DND-41 (cell line): ENCODE data around the gene KIAA1328.

Experiments
- ATAC-seq: fragments of 200-7000 bp; cut with Tn5 transposase; 3 replicates; pipeline ENCODE4 v1.9.1; 2021; ENCODE audit warnings: low read depth; ENCODE audit not compliant: insufficient read depth
- DNase-seq: peaks from one replicate; pipeline ENCODE4 v3.0.0-alpha.2; 2020
- H2AFZ ChIP-seq: 2 replicates; pipeline ENCODE4 v1.6.0; 2012; ENCODE audit warnings: low read depth, low read length
- H3K27ac ChIP-seq: 2 replicates; pipeline ENCODE4 v1.5.1; 2012; ENCODE audit warnings: low read length, inconsistent platforms
- H3K27me3 ChIP-seq: fragments of 200-600 bp; sonication (generic); 2 replicates; pipeline ENCODE4 v1.6.0; 2012; ENCODE audit warnings: low read length, mild to moderate bottlenecking, inconsistent platforms; ENCODE audit not compliant: insufficient read depth, poor library complexity
- H3K36me3 ChIP-seq: 2 replicates; pipeline ENCODE4 v1.5.1; 2012; ENCODE audit warnings: low read length, inconsistent platforms; ENCODE audit not compliant: insufficient read depth
- H3K4me1 ChIP-seq: 2 replicates; pipeline ENCODE4 v1.5.1; 2012; ENCODE audit warnings: mild to moderate bottlenecking, low read length; ENCODE audit not compliant: insufficient read depth
- H3K4me2 ChIP-seq: 2 replicates; pipeline ENCODE4 v1.6.0; 2012; ENCODE audit warnings: mild to moderate bottlenecking, moderate library complexity, low read length, inconsistent platforms; ENCODE audit not compliant: insufficient read depth
- H3K4me3 ChIP-seq, 2 experiments: fragments of 200-600 bp in 1 of 2; shearing (Covaris generic) in 1 of 2; 2 replicates each; pipeline ENCODE4 v1.5.1; 2012 to 2016; ENCODE audit warnings: inconsistent platforms in 2 of 2, low read length in 2 of 2, mild to moderate bottlenecking in 2 of 2, low read depth in 1 of 2, moderate library complexity in 1 of 2
- H3K79me2 ChIP-seq: 2 replicates; pipeline ENCODE4 v1.6.0; 2012; ENCODE audit warnings: low read length, inconsistent platforms; ENCODE audit not compliant: insufficient read depth
- H3K9ac ChIP-seq: 2 replicates; pipeline ENCODE4 v1.6.0; 2012; ENCODE audit warnings: low read depth, mild to moderate bottlenecking, inconsistent platforms, low read length, moderate library complexity
- H3K9me3 ChIP-seq: 2 replicates; pipeline ENCODE4 v1.5.1; 2012; ENCODE audit warnings: low read length, moderate library complexity, mild to moderate bottlenecking, inconsistent platforms; ENCODE audit not compliant: insufficient read depth, severe bottlenecking
- H4K20me1 ChIP-seq: 2 replicates; pipeline ENCODE4 v1.6.0; 2012; ENCODE audit warnings: low read length; ENCODE audit not compliant: insufficient read depth
- EZH2 ChIP-seq: IDR thresholded peaks from 3 replicates; pipeline ENCODE4 v1.6.1; 2012; ENCODE audit warnings: borderline replicate concordance, low read depth, mild to moderate bottlenecking, moderate library complexity, low read length, inconsistent platforms; ENCODE audit not compliant: severe bottlenecking
- TF ChIP-seq, protein P1 (sequence below): IDR thresholded peaks from 2 replicates; pipeline ENCODE4 v1.5.1; 2012; ENCODE audit warnings: borderline replicate concordance, low read length, moderate library complexity, mild to moderate bottlenecking; ENCODE audit not compliant: poor library complexity, severe bottlenecking; ENCODE audit errors: extremely low read depth

KIAA1328 gene

DNA sequence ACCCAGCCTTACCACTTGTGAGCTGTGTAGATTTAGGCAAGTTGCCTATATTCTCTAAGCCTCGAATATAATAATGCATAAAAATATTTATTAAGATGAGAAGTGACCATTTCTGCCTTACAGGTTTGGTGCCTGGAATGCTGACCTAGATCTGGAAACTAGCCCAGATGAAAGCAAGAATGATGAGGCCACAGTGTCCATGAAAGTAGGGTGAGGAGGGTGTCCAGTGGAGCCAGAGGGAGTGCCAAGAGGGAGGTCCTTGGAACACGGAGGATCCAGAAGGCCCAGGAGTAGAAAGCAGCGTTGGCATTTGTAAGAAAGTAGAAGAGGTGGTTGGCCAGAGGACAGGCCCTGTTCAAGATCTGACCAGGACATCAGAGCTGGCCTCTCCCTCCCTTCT is 402.3 kb downstream of the KIAA1328 start:
- ATAC-seq (no peak), DNase-seq (no peak)
- Histone ChIP-seq H3K27ac (no peak overlapping the region), H3K4me3 (no peak overlapping the region), H3K79me2 (no peaks in the 10 kb centered on the region), H2AFZ (no peak overlapping the region), H3K4me1 (no peaks in the 10 kb centered on the region), H3K9me3 (no peaks in the 10 kb centered on the region), H3K4me2 (no peak overlapping the region), H3K9ac (no peak overlapping the region), H3K36me3 (no peaks in the 10 kb centered on the region), H3K27me3 (no peaks in the 10 kb centered on the region), H4K20me1 (no peaks in the 10 kb centered on the region)
- TF ChIP-seq, protein P1, sequence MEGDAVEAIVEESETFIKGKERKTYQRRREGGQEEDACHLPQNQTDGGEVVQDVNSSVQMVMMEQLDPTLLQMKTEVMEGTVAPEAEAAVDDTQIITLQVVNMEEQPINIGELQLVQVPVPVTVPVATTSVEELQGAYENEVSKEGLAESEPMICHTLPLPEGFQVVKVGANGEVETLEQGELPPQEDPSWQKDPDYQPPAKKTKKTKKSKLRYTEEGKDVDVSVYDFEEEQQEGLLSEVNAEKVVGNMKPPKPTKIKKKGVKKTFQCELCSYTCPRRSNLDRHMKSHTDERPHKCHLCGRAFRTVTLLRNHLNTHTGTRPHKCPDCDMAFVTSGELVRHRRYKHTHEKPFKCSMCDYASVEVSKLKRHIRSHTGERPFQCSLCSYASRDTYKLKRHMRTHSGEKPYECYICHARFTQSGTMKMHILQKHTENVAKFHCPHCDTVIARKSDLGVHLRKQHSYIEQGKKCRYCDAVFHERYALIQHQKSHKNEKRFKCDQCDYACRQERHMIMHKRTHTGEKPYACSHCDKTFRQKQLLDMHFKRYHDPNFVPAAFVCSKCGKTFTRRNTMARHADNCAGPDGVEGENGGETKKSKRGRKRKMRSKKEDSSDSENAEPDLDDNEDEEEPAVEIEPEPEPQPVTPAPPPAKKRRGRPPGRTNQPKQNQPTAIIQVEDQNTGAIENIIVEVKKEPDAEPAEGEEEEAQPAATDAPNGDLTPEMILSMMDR, result no peak
- no peak for TF ChIP-seq EZH2

DNA sequence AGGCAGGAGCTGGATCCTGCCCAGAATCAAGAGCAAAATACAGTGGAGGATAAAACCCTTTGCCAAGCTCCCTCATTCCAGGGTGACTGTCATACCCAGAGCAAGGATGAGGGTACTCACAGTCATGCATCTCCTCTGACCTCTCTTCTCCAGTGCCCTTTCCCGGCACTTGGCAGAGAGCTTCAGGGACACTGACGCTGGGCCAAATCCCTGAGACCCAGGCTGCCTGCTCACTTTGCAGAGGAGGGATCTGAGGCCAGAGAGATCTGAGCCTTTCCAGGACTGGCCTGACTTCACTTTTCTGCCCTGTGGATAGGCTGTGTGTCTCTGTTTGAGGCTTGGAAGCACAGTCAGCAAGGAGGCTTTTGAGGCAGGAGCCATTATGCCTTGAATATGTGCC is 406.7 kb downstream of the KIAA1328 start:
- Histone ChIP-seq H3K9me3 (no peaks in the 10 kb centered on the region), H4K20me1 (no peaks in the 10 kb centered on the region), H2AFZ (no peak overlapping the region), H3K4me3 (no peak overlapping the region), H3K9ac (no peak overlapping the region), H3K27me3 (no peaks in the 10 kb centered on the region), H3K4me1 (no peaks in the 10 kb centered on the region), H3K4me2 (no peak overlapping the region), H3K36me3 (no peaks in the 10 kb centered on the region), H3K27ac (no peak overlapping the region), H3K79me2 (no peaks in the 10 kb centered on the region)
- ATAC-seq (no peak), DNase-seq (no peak)
- TF ChIP-seq, protein P1, result no peak

DNA sequence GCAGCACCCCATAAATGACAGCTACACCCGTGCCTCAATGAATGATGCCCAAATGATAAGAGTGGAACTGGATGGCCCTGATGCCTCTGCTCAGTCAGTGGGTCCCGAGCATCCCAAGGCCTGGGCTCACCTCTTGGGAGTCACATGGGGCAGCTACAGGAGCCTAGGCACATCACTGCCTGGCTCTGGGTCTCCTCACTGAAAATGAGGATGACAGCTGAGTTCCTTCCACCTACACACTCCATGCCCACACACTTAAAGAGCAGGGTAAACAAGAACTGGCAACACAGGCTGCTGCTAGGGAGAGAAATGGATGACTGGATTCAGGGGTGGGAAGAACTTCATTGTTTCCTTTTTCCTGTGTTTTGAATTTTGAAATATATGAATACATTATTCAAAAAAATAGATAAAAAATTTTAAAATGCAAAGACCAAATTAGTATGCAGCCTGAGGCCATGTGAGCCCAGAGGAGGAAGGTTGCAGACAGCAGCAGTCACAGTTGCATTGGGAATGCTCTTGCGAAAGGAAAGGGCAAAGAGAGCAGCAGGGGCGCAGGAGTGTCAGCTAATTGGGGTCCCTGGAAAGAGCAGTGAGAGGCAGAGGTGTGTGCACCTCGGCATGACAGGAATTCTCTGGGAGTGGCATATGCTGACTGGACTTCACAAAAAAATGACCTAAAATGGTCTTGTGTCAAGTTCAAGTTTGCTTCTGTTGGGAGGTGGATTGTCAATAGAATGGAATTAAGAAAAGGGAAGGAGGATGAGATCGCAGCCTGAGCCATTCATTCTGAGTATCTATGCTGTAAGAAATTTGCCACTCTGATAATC is 409.6 kb downstream of the KIAA1328 start:
- H3K36me3 ChIP-seq, result no peaks in the 10 kb centered on the region
- H3K9ac ChIP-seq, result no peak overlapping the region
- H3K4me2 ChIP-seq, result no peak overlapping the region
- no peaks in the 10 kb centered on the region for H4K20me1 ChIP-seq
- no peaks in the 10 kb centered on the region for H3K9me3 ChIP-seq
- ATAC-seq (no peak), DNase-seq (no peak)
- H3K27ac ChIP-seq, result no peak overlapping the region
- H2AFZ ChIP-seq, result no peak overlapping the region
- no peaks in the 10 kb centered on the region for H3K79me2 ChIP-seq
- no peak overlapping the region for H3K4me3 ChIP-seq
- TF ChIP-seq, protein P1, result no peak
- TF ChIP-seq EZH2, result no peak
- H3K4me1 ChIP-seq, result no peaks in the 10 kb centered on the region
- H3K27me3 ChIP-seq, result no peaks in the 10 kb centered on the region

GRCh38 chr18:37242091-37242490 is 413.2 kb downstream of the KIAA1328 start:
- Histone ChIP-seq H3K9ac (no peak overlapping the region), H3K9me3 (no peaks in the 10 kb centered on the region), H2AFZ (no peak overlapping the region), H3K79me2 (no peaks in the 10 kb centered on the region), H3K27me3 (no peaks in the 10 kb centered on the region), H3K27ac (no peak overlapping the region), H3K36me3 (no peaks in the 10 kb centered on the region), H3K4me2 (no peak overlapping the region), H3K4me3 (no peak overlapping the region), H4K20me1 (no peaks in the 10 kb centered on the region), H3K4me1 (no peaks in the 10 kb centered on the region)
- ATAC-seq, result no peak
- TF ChIP-seq, protein P1, result no peak
- TF ChIP-seq EZH2, result no peak
- DNase-seq, result no peak
